ENCODE data around the gene PTDSS2. TPM values are rescaled to one million over a fixed set of nuclear protein-coding genes. Genes with fewer than 3 reads are reported as not detected.

PTDSS2 gene
- total and polyA plus RNA-seq, 2 of the 13 experiments (the other 11 are each of a cell fraction or from before 2014, with no cell fraction given): 21.7 to 26.4 TPM

- TF ChIP-seq ZNF160 (CRISPR knock-in tag; IDR thresholded peaks at IDR 0.05): 0 out of 2 replicates have a peak, but pooled peaks have one; percentile 44
- no peak for TF ChIP-seq ZNF281 (CRISPR knock-in tag; IDR thresholded peaks at IDR 0.05; ENCODE audit: borderline replicate concordance)
- TF ChIP-seq ZNF12 (CRISPR knock-in tag; IDR thresholded peaks at IDR 0.05): peak; percentile 45; the same call in 1 of the 2 replicates
- TF ChIP-seq PCBP2 (optimal IDR thresholded peaks at IDR 0.05; ENCODE audit: low read depth, low read length, poor library complexity, severe bottlenecking): no peak
- TF ChIP-seq GATAD1 (CRISPR knock-in tag; IDR thresholded peaks at IDR 0.05): peak; percentile 37; the same call in 1 of the 2 replicates
- peak; percentile 37; the same call in 1 of the 2 replicates for TF ChIP-seq POGZ (CRISPR knock-in tag; IDR thresholded peaks at IDR 0.05)
- TF ChIP-seq ZBTB3 (CRISPR knock-in tag; IDR thresholded peaks at IDR 0.05; ENCODE audit: borderline replicate concordance, low read depth): no peak
- TF ChIP-seq, protein P1, sequence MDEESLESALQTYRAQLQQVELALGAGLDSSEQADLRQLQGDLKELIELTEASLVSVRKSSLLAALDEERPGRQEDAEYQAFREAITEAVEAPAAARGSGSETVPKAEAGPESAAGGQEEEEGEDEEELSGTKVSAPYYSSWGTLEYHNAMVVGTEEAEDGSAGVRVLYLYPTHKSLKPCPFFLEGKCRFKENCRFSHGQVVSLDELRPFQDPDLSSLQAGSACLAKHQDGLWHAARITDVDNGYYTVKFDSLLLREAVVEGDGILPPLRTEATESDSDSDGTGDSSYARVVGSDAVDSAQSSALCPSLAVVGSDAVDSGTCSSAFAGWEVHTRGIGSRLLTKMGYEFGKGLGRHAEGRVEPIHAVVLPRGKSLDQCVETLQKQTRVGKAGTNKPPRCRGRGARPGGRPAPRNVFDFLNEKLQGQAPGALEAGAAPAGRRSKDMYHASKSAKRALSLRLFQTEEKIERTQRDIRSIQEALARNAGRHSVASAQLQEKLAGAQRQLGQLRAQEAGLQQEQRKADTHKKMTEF (CRISPR knock-in tag; IDR thresholded peaks at IDR 0.05): 0 out of 2 replicates have a peak, but pooled peaks have one; percentile 23
- no peak for TF ChIP-seq ZKSCAN1 (IDR thresholded peaks at IDR 0.05; ENCODE audit: low read length)
- TF ChIP-seq MBD4 (IDR thresholded peaks at IDR 0.05; ENCODE audit: borderline replicate concordance, low read length): no peak
- no peak for TF ChIP-seq CBX5 (CRISPR knock-in tag; IDR thresholded peaks at IDR 0.05; ENCODE audit: borderline replicate concordance)
- peak; percentile 94 for TF ChIP-seq ZMYM4 (CRISPR knock-in tag; IDR thresholded peaks at IDR 0.05)
- peak; percentile 16; the same call in 1 of the 2 replicates for TF ChIP-seq BORCS8-MEF2B (CRISPR knock-in tag; IDR thresholded peaks at IDR 0.05)
- TF ChIP-seq ZNF792 (CRISPR knock-in tag; IDR thresholded peaks at IDR 0.05): peak; percentile 43; the same call in 1 of the 2 replicates
- no peak for TF ChIP-seq ZMYM2 (CRISPR knock-in tag; IDR thresholded peaks at IDR 0.05)
- no peak for TF ChIP-seq CC2D1A (CRISPR knock-in tag; IDR thresholded peaks at IDR 0.05)
- no peak for TF ChIP-seq NFATC3 (CRISPR knock-in tag; IDR thresholded peaks at IDR 0.05)
- TF ChIP-seq TFE3 (CRISPR knock-in tag; IDR thresholded peaks at IDR 0.05): no peak; the same call in 1 of the 2 replicates
- 0 out of 2 replicates have a peak, but pooled peaks have one; percentile 62 for TF ChIP-seq ZNF589 (CRISPR knock-in tag; conservative IDR thresholded peaks at IDR 0.05)
- TF ChIP-seq, protein P2, sequence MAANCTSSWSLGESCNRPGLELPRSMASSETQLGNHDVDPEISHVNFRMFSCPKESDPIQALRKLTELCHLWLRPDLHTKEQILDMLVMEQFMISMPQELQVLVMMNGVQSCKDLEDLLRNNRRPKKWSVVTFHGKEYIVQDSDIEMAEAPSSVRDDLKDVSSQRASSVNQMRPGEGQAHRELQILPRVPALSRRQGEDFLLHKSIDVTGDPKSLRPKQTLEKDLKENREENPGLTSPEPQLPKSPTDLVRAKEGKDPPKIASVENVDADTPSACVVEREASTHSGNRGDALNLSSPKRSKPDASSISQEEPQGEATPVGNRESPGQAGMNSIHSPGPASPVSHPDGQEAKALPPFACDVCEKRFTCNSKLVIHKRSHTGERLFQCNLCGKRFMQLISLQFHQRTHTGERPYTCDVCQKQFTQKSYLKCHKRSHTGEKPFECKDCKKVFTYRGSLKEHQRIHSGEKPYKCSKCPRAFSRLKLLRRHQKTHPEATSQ (CRISPR knock-in tag; IDR thresholded peaks at IDR 0.05; ENCODE audit: borderline replicate concordance): no peak
- TF ChIP-seq HOXD1 (CRISPR knock-in tag; IDR thresholded peaks at IDR 0.05): no peak; the same call in 1 of the 2 replicates
These were observed 68.6 kb downstream of the PTDSS2 start (continued) for GRCh38 chr11:518463-519202.
